MM.1S (cell line): ENCODE results near the gene HAUS1.

Experiments
- EZH2 ChIP-seq: fragments of 300-600 bp; sonication (generic); optimal IDR thresholded peaks from 2 replicates; pipeline ENCODE3; 2017; ENCODE audit warnings: low read depth, mild to moderate bottlenecking, antibody characterized with exemption, low read length, mixed read lengths
- EZH2phosphoT487 ChIP-seq: fragments of 300-600 bp; sonication (generic); IDR thresholded peaks from 2 replicates; pipeline ENCODE4 v1.6.1; 2018; ENCODE audit warnings: antibody characterized with exemption, low read length
- TF ChIP-seq, protein P1 (sequence below): fragments of 300-600 bp; sonication (generic); IDR thresholded peaks from 2 replicates; pipeline ENCODE4 v1.5.1; 2016; ENCODE audit warnings: antibody characterized with exemption, low read length, mixed read lengths

GRCh38 chr18:46071653-46072375, 32.4 kb upstream of the HAUS1 start, which contains the start of gene PSTPIP2:
- TF ChIP-seq, protein P1, sequence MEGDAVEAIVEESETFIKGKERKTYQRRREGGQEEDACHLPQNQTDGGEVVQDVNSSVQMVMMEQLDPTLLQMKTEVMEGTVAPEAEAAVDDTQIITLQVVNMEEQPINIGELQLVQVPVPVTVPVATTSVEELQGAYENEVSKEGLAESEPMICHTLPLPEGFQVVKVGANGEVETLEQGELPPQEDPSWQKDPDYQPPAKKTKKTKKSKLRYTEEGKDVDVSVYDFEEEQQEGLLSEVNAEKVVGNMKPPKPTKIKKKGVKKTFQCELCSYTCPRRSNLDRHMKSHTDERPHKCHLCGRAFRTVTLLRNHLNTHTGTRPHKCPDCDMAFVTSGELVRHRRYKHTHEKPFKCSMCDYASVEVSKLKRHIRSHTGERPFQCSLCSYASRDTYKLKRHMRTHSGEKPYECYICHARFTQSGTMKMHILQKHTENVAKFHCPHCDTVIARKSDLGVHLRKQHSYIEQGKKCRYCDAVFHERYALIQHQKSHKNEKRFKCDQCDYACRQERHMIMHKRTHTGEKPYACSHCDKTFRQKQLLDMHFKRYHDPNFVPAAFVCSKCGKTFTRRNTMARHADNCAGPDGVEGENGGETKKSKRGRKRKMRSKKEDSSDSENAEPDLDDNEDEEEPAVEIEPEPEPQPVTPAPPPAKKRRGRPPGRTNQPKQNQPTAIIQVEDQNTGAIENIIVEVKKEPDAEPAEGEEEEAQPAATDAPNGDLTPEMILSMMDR: no peak
- TF ChIP-seq EZH2phosphoT487 (no peak), EZH2 (no peak)
